Stimulated activated CD8-positive, alpha-beta memory T cell treated with anti-CD3 and anti-CD28 coated beads, Interleukin-7, amount 100 ng/mL, for 4 hours (primary cell): ENCODE measurements around the gene FBXO34.
"Not testable (repeated sequence)": the region's sequence is repeated elsewhere in the genome, so short reads cannot be mapped to it uniquely, and the experiment has no call there.

Experiments used
- DNase-seq, 2 donors: peaks; one replicate each; pipeline ENCODE4 v3.0.0-alpha.2; 2020; ENCODE audit warnings: low read depth in 2 of 2

FBXO34 gene

DNA sequence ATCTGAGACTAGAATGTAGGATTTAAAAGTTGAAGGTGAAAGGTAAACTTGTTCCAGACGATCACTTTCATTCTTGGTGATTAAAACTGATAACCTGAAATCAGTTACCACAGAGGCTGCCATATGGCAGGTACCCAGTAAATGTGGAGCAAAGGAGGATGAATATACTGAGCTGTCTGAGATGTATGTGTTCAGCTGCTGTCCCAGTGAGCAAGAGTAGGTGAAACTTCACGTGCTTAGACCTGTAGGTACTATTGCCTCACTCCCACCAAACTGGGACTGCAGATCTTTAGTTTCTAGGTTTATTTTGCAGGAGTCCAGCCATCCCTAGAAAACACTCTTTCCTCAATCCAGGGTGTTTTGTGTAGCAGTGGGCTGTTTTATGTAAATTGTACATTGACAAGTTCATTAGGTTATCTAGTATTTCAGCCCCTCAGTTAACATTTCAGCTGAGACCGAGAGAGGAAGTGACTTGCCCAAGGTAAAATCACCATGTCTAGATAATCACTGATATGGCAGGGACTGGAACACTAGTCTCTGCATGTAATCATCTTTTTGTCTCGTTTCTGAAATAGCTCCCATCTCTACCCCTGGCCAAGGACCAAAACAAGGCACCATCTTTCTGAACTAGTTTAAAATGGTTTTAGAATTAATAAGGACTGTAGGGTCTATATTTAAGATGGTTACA is 77.7 kb downstream of the FBXO34 start:
- no peak for DNase-seq

DNA sequence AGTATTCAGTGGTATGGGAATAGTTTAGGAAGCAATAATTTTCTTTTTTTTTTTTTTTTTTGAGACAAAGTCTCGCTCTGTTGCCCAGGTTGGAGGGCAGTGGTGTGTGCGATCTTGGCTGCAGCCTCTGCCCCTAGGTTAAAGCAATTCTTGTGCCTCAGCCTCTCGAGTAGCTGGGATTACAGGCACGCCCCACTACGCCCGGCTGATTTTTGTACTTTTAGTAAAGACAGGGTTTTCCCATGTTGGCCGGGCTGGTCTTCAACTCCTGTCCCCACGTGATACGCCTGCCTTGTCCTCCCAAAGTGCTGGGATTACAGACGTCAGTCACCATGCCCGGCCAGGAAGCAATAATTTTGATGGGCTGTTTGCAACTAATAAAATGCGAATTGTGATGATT is 78.3 kb downstream of the FBXO34 start:
- DNase-seq = no peak

DNA sequence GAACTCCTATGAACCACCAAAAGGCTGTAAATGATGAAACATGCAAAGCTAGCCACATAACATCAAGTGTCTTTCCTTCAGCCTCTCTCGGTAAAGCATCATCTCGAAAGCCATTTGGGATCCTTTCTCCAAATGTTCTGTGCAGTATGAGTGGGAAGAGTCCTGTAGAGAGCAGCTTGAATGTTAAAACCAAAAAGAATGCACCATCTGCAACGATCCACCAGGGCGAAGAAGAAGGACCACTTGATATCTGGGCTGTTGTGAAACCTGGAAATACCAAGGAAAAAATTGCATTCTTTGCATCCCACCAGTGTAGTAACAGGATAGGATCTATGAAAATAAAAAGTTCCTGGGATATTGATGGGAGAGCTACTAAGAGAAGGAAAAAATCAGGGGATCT is 79.2 kb downstream of the FBXO34 start:
- no peak for DNase-seq

DNA sequence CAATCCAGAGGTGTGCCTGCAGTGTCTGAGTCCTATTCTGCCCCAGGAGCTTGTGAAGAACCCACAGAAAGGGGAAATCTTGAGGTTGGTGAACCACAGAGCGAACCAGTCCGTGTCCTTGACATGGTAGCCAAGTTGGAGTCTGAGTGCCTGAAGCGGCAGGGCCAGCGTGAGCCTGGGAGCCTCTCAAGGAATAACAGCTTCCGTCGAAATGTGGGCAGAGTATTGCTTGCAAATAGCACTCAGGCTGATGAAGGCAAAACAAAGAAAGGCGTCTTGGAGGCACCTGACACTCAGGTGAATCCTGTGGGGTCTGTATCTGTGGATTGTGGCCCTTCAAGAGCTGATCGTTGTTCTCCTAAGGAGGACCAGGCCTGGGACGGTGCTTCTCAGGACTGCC is 79.9 kb downstream of the FBXO34 start:
- no peak for DNase-seq

DNA sequence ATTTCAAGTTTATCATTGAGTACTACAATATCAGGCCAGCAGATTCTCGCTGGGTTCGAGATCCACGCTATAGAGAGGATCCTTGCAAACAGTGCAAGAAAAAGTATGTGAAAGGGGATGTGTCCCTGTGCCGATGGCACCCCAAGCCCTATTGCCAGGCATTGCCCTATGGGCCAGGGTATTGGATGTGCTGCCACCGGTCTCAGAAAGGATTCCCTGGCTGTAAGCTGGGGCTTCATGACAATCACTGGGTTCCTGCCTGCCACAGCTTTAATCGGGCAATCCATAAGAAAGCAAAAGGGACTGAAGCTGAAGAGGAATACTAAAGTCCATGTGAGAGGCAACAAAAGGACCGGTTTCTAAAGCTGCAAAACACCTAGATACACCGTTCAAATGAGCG is 81.0 kb downstream of the FBXO34 start:
- no peak for DNase-seq

DNA sequence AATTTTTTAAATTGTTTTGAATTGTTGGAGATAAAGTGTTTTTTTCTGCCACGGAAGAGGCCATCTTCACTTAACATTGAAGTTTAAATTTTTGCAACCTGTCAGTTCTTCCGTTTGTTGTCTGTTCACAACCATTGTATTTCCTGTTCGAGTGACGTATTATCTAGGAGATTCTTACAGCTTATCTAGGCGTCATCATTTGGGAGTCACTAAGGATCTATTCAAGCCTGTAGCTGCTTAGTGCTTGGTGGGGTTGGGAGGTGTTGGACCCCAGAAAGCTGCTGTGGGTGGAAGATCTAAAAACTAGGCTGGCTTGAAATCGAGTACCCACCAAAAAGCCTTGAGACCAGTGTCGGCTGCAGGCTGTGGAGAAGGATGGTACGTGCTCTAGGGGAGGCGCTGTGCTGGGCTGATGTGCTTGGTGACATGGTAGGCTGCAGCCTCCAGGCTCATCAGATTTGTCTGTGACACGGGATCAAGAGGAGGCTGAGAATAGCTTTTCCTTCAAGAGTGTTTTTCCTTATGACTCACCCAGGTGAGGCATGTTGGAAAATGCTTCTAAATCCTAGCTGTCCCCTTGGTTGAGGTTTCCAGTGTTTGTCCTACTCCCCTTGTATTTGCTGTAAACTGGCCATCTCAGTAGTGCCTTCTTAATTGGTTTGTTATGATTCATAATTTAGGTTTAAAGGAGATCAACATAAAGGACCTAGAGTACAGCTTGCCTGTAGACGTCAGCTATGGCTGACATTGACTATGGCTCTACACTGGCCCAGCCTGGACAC is 82.7 kb downstream of the FBXO34 start:
- no peak for DNase-seq

DNA sequence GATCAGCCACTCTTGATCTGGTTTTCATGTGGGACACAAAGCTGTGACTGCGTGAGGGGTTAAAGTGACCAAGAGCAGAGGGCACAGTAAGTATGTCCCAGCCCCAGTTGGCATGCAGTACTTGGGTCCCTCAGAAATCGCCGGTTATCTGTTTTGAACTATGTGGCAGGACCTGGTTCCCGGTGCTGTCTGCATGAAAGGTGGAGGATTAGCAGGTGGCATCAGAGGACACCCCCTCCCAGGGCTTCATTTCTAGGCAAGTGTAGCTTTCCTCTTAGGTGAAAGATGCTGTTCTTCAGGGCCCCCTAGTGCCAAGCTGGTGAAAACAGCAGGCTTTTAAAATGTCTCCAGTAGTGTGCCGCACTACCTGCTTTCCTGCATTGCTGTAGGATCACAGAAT is 83.3 kb downstream of the FBXO34 start:
- DNase-seq = peak in 1 of 2 donors; percentile 42

DNA sequence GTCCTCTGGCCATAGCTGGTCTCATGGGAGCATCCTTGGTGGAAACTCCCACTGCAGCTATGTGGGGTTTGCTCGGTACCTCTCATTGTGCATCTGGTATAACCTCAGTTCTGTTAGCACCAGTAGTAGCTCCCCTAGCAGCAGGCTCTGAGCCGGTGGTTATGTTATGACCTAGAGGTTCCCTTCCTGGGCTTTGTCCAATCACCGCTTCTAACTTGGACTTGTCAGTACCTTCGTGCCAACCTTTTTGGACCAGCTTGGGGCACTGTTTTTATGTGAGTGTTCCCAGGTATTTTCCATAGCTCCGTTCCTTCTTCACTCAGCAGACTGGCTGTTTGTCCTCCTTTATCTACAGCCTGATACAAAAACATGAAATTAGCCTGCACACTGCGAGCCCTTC is 84.7 kb downstream of the FBXO34 start:
- DNase-seq = no peak

DNA sequence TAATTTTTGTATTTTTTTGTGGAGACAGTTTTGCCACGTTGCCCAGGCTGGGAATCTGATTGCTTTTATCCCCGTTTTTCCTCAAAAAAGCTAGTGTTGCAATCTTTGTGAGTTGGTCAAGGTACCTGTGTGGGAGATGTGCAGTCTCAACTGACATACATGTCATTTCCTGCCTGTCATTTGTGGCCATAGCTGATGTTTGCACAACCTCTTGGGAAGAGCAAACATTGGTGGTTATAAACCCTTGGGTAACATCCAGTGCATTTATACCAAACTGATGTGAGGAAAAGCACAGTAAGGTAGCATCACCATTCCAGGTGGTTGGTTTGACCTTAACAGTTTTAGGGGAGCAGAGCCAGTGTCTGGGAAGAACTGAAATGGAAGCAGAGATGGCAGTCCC is 85.7 kb downstream of the FBXO34 start:
- no peak for DNase-seq

DNA sequence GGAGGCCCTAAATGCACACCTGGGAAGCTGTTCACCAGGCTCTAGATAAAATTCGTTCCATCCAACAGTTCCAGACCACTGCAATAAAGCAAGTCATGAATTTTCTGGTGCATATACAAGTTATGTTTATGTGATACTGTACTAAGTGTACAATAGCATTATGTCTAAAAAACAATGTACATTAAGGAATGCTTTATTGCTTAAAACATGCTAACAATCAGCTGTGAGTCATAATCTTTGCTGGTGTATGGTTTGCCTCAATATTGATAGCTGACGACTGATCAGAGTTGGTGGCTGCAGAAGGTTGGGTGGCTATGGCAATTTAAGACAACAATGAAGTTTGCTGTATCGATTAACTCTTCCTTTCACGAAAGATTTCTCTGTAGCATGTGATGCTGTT is 88.1 kb downstream of the FBXO34 start:
- no peak for DNase-seq

DNA sequence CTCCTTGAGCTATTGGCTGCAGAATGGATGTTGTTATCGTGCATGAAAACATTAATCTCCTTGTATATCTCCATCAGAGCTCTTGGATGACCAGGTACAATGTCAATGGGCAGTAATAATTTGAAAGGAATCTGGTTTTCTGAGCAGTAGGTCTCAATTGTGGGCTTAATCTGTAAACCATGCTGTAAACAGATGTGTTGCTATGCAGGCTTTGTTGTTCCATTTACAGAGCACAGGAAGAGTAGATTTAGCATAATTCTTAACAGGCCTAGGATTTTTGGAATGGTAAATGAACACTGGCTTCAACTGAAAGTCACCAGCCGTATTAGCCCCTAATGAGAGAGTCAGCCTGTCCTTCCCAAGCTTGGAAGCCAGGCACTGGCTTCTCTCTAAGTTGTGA is 90.0 kb downstream of the FBXO34 start:
- DNase-seq = no peak

DNA sequence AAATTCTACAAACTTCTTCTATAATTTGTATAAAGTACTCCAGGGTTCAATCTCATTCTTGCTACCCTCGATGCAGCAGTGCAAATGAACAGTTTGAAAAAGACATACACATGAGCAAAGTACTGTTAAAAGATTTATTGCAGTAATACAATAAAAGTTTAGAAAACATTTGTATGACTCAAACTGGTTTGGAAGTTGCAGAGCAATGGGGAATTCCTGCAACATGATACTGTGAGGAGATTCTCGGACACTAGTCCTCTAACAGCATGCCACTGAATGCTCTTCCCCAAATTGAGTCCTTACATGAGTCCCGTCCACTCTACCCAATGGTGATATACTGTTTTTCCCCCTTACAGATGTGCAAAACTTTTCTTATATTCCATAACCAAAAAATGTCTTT is 95.0 kb downstream of the FBXO34 start:
- no peak for DNase-seq

DNA sequence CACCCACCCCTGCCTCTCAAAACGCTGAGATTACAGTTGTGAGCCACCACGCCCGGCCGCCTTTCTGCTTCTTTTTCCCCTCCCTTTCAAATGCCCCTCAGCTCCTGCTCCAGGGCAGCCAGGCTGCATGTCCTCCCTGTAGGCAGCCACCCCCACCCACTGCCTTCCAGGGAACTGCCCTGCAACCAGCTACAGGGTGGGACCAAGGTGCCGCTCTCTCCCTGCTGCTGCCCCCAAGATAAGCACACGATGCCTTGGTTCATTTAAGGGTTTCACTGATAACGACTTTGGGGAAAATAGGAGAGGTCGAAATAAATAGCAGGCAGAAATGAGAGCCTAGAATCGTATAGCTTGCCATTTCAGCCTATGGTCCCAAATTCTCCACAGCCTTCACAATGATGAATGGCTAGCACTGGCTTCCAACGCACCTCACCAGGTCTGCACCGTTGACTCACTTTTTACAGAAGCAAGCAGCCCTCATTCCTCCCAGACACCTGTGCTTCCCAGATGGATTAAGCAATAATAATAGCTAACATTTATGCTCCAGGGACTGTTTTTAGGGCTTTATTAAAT is 99.7 kb downstream of the FBXO34 start:
- no peak for DNase-seq

DNA sequence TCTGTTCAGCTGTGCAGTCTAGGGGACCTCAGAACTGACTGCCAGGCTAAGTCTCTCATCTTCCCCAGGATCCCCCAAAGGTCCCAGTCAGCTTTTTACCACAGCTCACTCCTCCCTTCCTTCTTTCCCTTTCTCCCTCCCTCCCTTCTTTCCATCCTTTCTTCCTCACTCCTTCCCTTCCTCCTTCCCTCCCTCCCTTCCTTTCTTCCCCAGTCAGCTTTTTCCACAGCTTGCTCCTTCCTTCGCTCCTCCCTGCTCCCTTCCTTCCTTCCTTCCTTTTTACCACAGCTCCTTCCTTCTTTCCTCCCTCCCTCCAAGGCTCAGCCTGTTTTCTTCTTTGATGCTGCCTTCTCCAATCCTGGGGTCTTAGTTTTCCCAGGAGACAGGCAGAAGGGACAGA is 101.2 kb downstream of the FBXO34 start:
- DNase-seq = no peak

DNA sequence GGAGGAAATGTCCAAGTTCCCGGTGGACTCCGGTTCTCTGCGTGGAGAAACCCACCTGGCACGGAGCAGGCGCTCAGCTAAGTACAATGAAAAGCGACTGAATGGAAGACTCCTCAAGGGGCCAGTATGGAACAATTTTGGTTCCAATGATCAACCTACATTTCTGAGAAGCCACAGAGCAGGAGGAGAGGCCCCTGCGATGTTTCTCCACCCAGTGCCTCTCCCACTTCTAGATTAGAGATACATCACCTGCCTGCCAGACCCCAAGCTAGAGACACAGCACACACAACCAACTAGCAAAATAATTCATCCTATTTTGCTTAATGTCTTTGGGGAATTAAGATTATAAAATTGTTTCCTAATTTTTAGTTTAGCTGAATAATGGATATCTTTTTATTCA is 101.6 kb downstream of the FBXO34 start:
- no peak for DNase-seq

DNA sequence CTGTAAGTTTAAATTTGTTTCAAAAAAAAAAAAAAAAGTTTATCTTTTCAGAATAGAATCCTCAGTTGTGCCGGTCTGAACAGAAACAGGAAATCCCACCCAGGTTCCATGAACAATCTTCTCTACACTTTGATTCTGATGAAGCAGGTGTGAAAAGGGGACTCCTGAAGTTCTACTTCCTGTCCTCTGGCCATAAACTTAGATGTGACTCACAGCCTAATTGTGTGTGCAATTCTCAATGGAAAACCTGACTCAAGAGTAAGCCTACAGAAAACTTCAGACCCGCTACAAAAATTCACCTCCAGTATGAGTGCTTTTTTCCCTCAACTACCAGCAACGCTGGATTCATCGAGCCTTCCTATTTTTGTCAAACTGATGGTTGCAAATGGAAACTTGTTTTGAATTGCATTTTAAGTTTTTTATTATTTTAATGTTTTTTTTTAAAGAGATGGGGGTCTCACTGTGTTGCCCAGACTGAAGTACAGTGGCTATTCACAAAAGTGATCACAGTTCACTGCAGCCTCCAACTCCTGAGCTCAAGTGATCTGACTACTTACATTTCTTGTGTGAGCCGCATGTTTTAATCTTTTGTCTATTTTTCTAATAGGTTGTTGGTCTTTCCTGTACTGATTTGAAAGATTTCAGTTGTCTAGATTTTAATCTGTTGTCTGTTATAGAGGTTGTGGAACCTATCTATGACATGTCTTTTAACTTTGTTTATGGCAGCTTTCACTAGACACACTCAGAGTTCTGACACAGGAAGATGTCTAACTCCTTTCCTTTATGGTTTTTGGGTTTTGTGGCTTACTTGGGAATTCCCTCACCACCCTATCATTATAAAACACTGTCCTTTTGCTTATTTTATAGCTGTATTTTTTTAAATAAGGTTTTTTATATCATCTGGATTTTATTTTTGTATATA is 102.8 kb downstream of the FBXO34 start:
- DNase-seq = peak in 1 of 2 donors; percentile 22

DNA sequence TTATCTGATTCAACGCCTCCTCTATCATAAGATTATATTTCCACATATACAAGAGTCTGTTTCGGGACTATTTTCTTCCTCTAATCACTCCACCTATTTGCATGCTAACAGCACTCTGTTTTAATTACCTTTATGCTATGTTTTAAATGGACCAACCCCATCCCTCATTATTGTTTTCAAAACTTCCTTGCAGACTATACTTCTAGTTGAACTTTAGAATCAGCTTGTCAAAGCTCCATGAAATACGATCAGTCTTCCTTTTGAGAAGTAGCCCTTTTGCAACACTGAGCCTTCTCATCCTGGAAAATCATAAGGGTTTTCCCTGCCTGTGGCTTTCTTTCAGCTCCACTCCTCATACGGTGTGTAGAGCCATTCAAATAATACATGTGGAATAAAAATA is 103.5 kb downstream of the FBXO34 start:
- DNase-seq = no peak

DNA sequence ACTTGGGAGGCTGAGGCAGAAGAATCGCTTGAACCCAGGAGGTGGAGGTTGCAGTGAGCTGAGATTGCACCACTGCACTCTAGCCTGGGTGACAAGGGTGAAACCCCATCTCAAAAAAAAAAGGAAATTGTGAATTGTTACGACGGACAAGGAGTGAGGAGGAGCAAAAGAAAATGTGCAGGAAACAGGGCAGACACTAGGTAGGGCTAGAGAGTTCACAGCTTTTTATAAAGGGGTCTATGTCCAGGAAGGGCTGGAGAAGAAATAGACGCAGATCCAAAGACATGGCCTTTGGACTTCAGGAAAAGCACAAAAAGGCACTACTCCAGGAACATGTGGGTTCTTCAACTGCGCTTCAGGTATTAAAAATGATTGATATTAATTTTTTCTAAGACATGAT is 106.0 kb downstream of the FBXO34 start:
- no peak for DNase-seq

DNA sequence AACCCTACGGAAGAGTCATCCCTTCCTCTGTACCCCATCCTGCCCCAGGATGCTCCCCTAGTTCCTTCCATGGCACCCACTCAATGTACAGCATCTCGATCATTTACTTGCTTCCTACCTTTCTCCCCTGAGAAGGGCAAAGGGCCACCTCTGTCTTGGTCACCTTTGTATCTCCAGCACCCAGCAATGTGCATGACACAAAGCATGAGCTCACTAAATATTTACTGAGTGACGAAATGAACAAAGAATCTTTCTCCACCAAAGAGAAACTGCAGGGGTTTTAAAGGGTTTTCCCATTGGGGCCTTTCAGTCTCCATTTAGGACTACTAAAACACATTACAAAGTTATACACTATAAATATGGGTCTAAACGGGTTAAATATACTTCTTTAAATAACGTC is 109.8 kb downstream of the FBXO34 start:
- no peak for DNase-seq

DNA sequence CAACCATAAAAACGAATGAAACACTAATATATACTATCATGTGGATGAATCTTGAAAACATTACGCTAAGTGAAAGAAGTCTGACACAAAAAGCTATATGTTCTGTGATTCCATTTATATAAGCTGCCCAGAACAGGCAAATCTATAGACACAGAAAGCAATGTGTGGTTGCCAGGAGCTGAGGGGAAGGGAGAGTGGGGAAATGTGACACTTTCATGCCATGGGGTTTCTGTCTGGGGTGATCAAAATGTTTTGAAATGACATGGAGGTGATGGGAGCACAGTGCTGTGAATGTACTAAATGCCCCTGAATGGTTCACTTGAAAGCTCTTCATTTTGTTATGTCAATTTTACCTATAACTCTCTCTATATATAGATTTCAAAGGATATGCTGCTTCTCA is 110.3 kb downstream of the FBXO34 start:
- no peak for DNase-seq

DNA sequence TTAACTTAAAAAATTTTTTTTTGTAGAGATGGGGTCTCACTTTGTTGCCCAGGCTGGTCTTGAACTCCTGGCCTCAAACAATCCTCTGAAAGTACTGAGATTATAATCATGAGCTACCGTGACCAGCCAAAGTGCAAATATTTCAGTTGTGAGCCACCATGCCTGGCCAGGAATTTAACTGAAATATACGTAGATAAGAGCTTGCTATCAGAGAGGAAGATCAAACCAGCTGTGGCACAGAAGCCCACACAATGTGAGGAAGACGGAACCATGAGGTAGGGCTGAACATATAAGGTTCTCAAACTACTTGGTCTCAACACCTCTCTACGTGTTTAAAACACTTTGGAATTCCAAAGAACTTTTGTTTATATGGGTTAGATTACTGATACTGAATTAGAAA is 111.3 kb downstream of the FBXO34 start:
- no peak for DNase-seq

DNA sequence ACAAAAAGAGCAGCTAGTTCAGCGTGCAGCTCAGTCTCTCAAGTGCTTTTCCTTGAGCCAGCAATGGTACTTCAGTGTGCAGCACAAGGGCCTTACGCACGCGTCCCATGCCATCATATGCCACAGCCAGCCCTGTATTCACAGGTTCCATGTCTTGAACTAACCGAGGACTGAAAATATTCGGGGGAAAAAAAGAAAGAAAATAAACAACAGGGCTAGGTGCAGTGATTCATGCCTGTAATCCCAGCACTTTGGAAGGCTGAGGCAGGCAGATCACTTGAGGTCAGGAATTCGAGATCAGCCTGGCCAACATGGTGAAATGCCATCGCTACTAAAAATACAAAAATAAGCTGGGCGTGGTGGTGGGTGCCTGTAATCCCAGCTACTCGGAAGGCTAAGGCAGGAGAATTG is 111.8 kb downstream of the FBXO34 start:
- not testable (repeated sequence) for DNase-seq
